HCT116 (cell line): ENCODE data around the gene HCRTR2. TPM values are rescaled to one million over a fixed set of nuclear protein-coding genes. Genes with fewer than 3 reads are reported as not detected.

Source experiments
- ATAC-seq: fragments of 200-7000 bp; cut with Tn5 transposase; 2 replicates; pipeline ENCODE4 v1.9.1; 2020; ENCODE audit warnings: mild to moderate bottlenecking, moderate library complexity
- BruUV-seq: library from RNA; stranded (reverse); fragments of 400-500 nt; replicated peaks from 2 replicates; lab custom pipeline; 2021; lab: Mats Ljungman, UMichigan
- CTCF ChIA-PET: fragments of 300-600 bp; sonication (Branson Sonifier 250); formaldehyde crosslinking; loops from one replicate; lab custom pipeline; 2021; ENCODE audit warnings: antibody characterized with exemption; lab: Charles Lee
- POLR2A ChIA-PET: fragments of 300-600, 350-600 bp; sonication (Branson Sonifier 250); formaldehyde crosslinking; loops from one replicate; lab custom pipeline; 2021; ENCODE audit warnings: antibody characterized with exemption; lab: Charles Lee
- RAD21 ChIA-PET, 2 experiments: fragments of 300-600 bp; sonication (Branson Sonifier 250); formaldehyde crosslinking; loops; one replicate each; lab custom pipeline; 2023; ENCODE audit warnings: low total read pairs in 2 of 2; ENCODE audit not compliant: uncharacterized antibody in 2 of 2, unreplicated experiment in 2 of 2, low non-redundant PET in 1 of 2; lab: Charles Lee
- DNase-seq: peaks from one replicate; pipeline ENCODE4 v3.0.0-alpha.2; 2010; ENCODE audit warnings: low read depth, low spot score
- H2AFZ ChIP-seq: fragments of 200-600 bp; shearing (Covaris generic), sonication (generic); 2 replicates; pipeline ENCODE4 v1.6.1; 2017; ENCODE audit warnings: low read depth, mixed run types, mixed read lengths, antibody characterized with exemption, low read length; ENCODE audit not compliant: poor library complexity, severe bottlenecking
- H3K27ac ChIP-seq: 2 replicates; pipeline ENCODE4 v1.5.1; 2012; ENCODE audit warnings: low read depth, low read length
- H3K27me3 ChIP-seq: fragments of 200-600 bp; sonication (generic); 2 replicates; pipeline ENCODE4 v1.6.1; 2016; ENCODE audit warnings: mixed run types, low read length, mixed read lengths; ENCODE audit not compliant: insufficient read depth
- H3K36me3 ChIP-seq, 2 experiments: fragments of 200-500 bp in 1 of 2; fragments of 200-600 bp in 1 of 2; sonication (Bioruptor generic) in 1 of 2; sonication (generic) in 1 of 2; 2 replicates each; pipeline versions ENCODE4 v1.5.1 to v1.6.1; 2014 to 2016; ENCODE audit warnings: low read length in 2 of 2, inconsistent platforms in 1 of 2, mixed read lengths in 1 of 2, mixed run types in 1 of 2; ENCODE audit not compliant: insufficient read depth in 2 of 2, control insufficient read depth in 1 of 2
- H3K4me1 ChIP-seq, 2 experiments: fragments of 200-600 bp in 1 of 2; sonication (generic) in 1 of 2; 2 replicates each; pipeline versions ENCODE4 v1.5.1 to v1.6.1; 2012 to 2017; ENCODE audit warnings: low read length in 2 of 2, inconsistent platforms in 1 of 2, mild to moderate bottlenecking in 1 of 2, mixed read lengths in 1 of 2, mixed run types in 1 of 2, moderate library complexity in 1 of 2; ENCODE audit not compliant: insufficient read depth in 2 of 2, control insufficient read depth in 1 of 2
- H3K4me2 ChIP-seq: fragments of 200-600 bp; sonication (generic); 2 replicates; pipeline ENCODE4 v1.6.1; 2017; ENCODE audit warnings: mixed run types, low read length, mixed read lengths
- H3K4me3 ChIP-seq, 2 experiments: fragments of 200-600 bp in 1 of 2; sonication (generic) in 1 of 2; replicated peaks in 1 of 2; 2 replicates each; pipeline ENCODE4 v1.5.1; 2011 to 2016; ENCODE audit warnings: low read length in 2 of 2, control low read depth in 1 of 2, low read depth in 1 of 2, mild to moderate bottlenecking in 1 of 2, mixed read lengths in 1 of 2, mixed run types in 1 of 2
- H3K79me2 ChIP-seq: fragments of 200-600 bp; sonication (generic); 2 replicates; pipeline ENCODE4 v1.6.1; 2017; ENCODE audit warnings: mild to moderate bottlenecking, mixed run types, low read length, moderate library complexity, mixed read lengths; ENCODE audit not compliant: insufficient read depth
- H3K9ac ChIP-seq: fragments of 200-600 bp; sonication (generic); 2 replicates; pipeline ENCODE4 v1.6.1; 2016; ENCODE audit warnings: low read length, mixed read lengths
- H3K9me2 ChIP-seq: fragments of 200-600 bp; sonication (generic), shearing (Covaris generic); 2 replicates; pipeline ENCODE4 v1.6.1; 2017; ENCODE audit warnings: mixed run types, mild to moderate bottlenecking, moderate library complexity; ENCODE audit not compliant: insufficient read depth
- H3K9me3 ChIP-seq, 2 experiments: fragments of 200-500 bp in 1 of 2; fragments of 200-600 bp in 1 of 2; sonication (Bioruptor generic) in 1 of 2; sonication (generic) in 1 of 2; 2 replicates each; pipeline ENCODE4 v1.6.1; 2014 to 2017; ENCODE audit warnings: low read length in 2 of 2, mixed read lengths in 2 of 2, inconsistent platforms in 1 of 2, low read depth in 1 of 2, mild to moderate bottlenecking in 1 of 2, mixed run types in 1 of 2, moderate library complexity in 1 of 2; ENCODE audit not compliant: control insufficient read depth in 1 of 2, insufficient read depth in 1 of 2
- H4K20me1 ChIP-seq: fragments of 200-600 bp; sonication (generic), shearing (Covaris generic); 2 replicates; pipeline ENCODE4 v1.6.1; 2017; ENCODE audit warnings: mixed run types, mild to moderate bottlenecking, moderate library complexity; ENCODE audit not compliant: insufficient read depth
- CEBPB ChIP-seq: IDR thresholded peaks from 2 replicates; pipeline ENCODE4 v1.6.1; 2012; ENCODE audit warnings: low read depth
- CTCF ChIP-seq, 3 experiments: fragments of 200-600 bp in 1 of 3; sonication (generic) in 1 of 3; IDR thresholded peaks in 2 of 3; conservative IDR thresholded peaks in 1 of 3; 2 replicates each; pipeline ENCODE4 v1.5.1; 2012 to 2017; ENCODE audit warnings: low read depth in 2 of 3, low read length in 2 of 3, antibody characterized with exemption in 1 of 3, borderline replicate concordance in 1 of 3, control low read depth in 1 of 3, mild to moderate bottlenecking in 1 of 3, mixed read lengths in 1 of 3, mixed run types in 1 of 3, moderate library complexity in 1 of 3; ENCODE audit not compliant: insufficient read depth in 1 of 3
- ELF1 ChIP-seq: IDR thresholded peaks from 2 replicates; pipeline ENCODE4 v1.6.1; 2012; ENCODE audit warnings: low read depth, borderline replicate concordance
- EZH2 ChIP-seq: fragments of 200-600 bp; sonication (generic); IDR thresholded peaks from 2 replicates; pipeline ENCODE4 v1.6.1; 2017; ENCODE audit warnings: antibody characterized with exemption, mixed run types
- FOSL1 ChIP-seq: IDR thresholded peaks from 2 replicates; pipeline ENCODE4 v1.6.1; 2012; ENCODE audit warnings: low read depth
- POLR2A ChIP-seq: IDR thresholded peaks from 2 replicates; pipeline ENCODE4 v1.7.0; 2011; ENCODE audit warnings: borderline replicate concordance; ENCODE audit not compliant: insufficient read depth, insufficient read length; ENCODE audit errors: extremely low read depth
- POLR2AphosphoS5 ChIP-seq: IDR thresholded peaks from 2 replicates; pipeline ENCODE4 v1.6.1; 2011; ENCODE audit warnings: mild to moderate bottlenecking, low read depth, low read length, moderate library complexity
- REST ChIP-seq: IDR thresholded peaks from 2 replicates; pipeline ENCODE4 v1.6.1; 2012; ENCODE audit warnings: low read depth
- SRF ChIP-seq: IDR thresholded peaks from 2 replicates; pipeline ENCODE4 v1.6.1; 2012; ENCODE audit warnings: low read depth
- TCF7L2 ChIP-seq: IDR thresholded peaks from 2 replicates; pipeline ENCODE4 v1.7.0; 2011; ENCODE audit warnings: borderline replicate concordance, inconsistent platforms; ENCODE audit not compliant: insufficient read depth, insufficient read length; ENCODE audit errors: extremely low read depth
- YY1 ChIP-seq: IDR thresholded peaks from 2 replicates; pipeline ENCODE4 v1.6.1; 2011; ENCODE audit warnings: low read length, low read depth, moderate library complexity, mild to moderate bottlenecking; ENCODE audit not compliant: insufficient replicate concordance; ENCODE audit errors: extremely low read depth
- ZFX ChIP-seq: fragments of 450-650 bp; IDR thresholded peaks from 2 replicates; pipeline ENCODE4 v1.6.1; 2017
- ZNF274 ChIP-seq: fragments of 200-500 bp; sonication (Bioruptor generic); IDR thresholded peaks from 2 replicates; pipeline ENCODE4 v1.6.1; 2014; ENCODE audit warnings: mild to moderate bottlenecking, low read depth, low read length, inconsistent platforms
- intact Hi-C: fragments of 100-400 bp; cut with micrococcal nuclease; formaldehyde crosslinking; loops from 2 replicates; pipeline ENCODE4 v1.10.0; 2022
- total RNA-seq: library from RNA; stranded (reverse); gene quantifications from one replicate; pipeline ENCODE4 v1.2.1, GENCODE V29; 2021; ENCODE audit not compliant: unreplicated experiment
- TF ChIP-seq, protein P1 (sequence below): IDR thresholded peaks from 2 replicates; pipeline ENCODE4 v1.6.1; 2011; ENCODE audit warnings: mild to moderate bottlenecking, low read length, moderate library complexity; ENCODE audit not compliant: insufficient replicate concordance; ENCODE audit errors: extremely low read depth

The HCRTR2 gene
- total RNA-seq, 1 experiment from 2014 or later: not detected

- ChIA-PET CTCF (no interaction called here), POLR2A (no interaction called here), RAD21 (no interaction called here)
- H3K9me3 ChIP-seq: no peaks in the 10 kb centered on the region
- no TSS peak for BruUV-seq
- intact Hi-C loops: no loop called here
- no peak overlapping the region for H3K9ac ChIP-seq
- H3K9me2 ChIP-seq: no peaks in the 10 kb centered on the region
- H3K27ac ChIP-seq: no peak overlapping the region
- H3K4me1 ChIP-seq: no peaks in the 10 kb centered on the region
- H3K4me2 ChIP-seq: no peak overlapping the region
- no peak overlapping the region for H2AFZ ChIP-seq
- no peak for TF ChIP-seq TCF7L2
- TF ChIP-seq YY1: no peak
- no peak for TF ChIP-seq ZFX
- TF ChIP-seq ELF1: no peak
- no peak for TF ChIP-seq REST
- no peak for TF ChIP-seq ZNF274
- TF ChIP-seq POLR2AphosphoS5: no peak
- no peak for TF ChIP-seq CTCF (IDR thresholded peaks at IDR 0.05 in 2 of 3, conservative IDR thresholded peaks at IDR 0.05 in 1 of 3; ENCODE audit: borderline replicate concordance in 1 of 3, insufficient read depth in 1 of 3, low read depth in 2 of 3, low read length in 2 of 3)
- no peak for TF ChIP-seq EZH2
- no peak for TF ChIP-seq CEBPB
- TF ChIP-seq FOSL1: no peak
- no peak for TF ChIP-seq SRF
- TF ChIP-seq POLR2A: no peak
- TF ChIP-seq, protein P1, sequence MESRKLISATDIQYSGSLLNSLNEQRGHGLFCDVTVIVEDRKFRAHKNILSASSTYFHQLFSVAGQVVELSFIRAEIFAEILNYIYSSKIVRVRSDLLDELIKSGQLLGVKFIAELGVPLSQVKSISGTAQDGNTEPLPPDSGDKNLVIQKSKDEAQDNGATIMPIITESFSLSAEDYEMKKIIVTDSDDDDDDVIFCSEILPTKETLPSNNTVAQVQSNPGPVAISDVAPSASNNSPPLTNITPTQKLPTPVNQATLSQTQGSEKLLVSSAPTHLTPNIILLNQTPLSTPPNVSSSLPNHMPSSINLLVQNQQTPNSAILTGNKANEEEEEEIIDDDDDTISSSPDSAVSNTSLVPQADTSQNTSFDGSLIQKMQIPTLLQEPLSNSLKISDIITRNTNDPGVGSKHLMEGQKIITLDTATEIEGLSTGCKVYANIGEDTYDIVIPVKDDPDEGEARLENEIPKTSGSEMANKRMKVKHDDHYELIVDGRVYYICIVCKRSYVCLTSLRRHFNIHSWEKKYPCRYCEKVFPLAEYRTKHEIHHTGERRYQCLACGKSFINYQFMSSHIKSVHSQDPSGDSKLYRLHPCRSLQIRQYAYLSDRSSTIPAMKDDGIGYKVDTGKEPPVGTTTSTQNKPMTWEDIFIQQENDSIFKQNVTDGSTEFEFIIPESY: no peak
- H4K20me1 ChIP-seq: no peaks in the 10 kb centered on the region
- no peaks in the 10 kb centered on the region for H3K27me3 ChIP-seq
- H3K79me2 ChIP-seq: no peaks in the 10 kb centered on the region
- no peaks in the 10 kb centered on the region for H3K36me3 ChIP-seq
- DNase-seq: no peak
- no peak overlapping the region for H3K4me3 ChIP-seq
- ATAC-seq: no peak
Measured at GRCh38 chr6:55130806-55131324, 43.5 kb upstream of the HCRTR2 start.
